Adrenal gland (tissue), 12 donors: ENCODE data around the gene PTPRN2. TPM values are rescaled to one million over a fixed set of nuclear protein-coding genes. Genes with fewer than 3 reads are reported as not detected.

ENCODE experiments used
- DNase-seq, 7 donors: peaks; one replicate each; pipeline ENCODE4 v3.0.0-alpha.2; 2019 to 2020
- H3K27ac ChIP-seq, 5 donors: fragments of 200-600 bp; sonication (generic) in 4 of 5; 1 replicate in 3 of 5; 2 replicates in 2 of 5; pipeline versions ENCODE4 v1.5.1 to v1.8.0; 2016 to 2020; ENCODE audit warnings: mild to moderate bottlenecking in 1 of 5
- H3K27me3 ChIP-seq: fragments of 200-600 bp; 2 replicates; pipeline ENCODE4 v1.8.0; 2021
- H3K36me3 ChIP-seq, 2 donors: fragments of 200-600 bp; replicated peaks in 1 of 2; 1 replicate in 1 of 2; 2 replicates in 1 of 2; pipeline versions ENCODE4 v1.5.1 to v1.8.0; 2018 to 2022
- H3K4me1 ChIP-seq, 2 donors: fragments of 200-600 bp; replicated peaks in 1 of 2; 1 replicate in 1 of 2; 2 replicates in 1 of 2; pipeline versions ENCODE4 v1.5.1 to v1.8.0; 2018 to 2021
- H3K4me3 ChIP-seq, 4 donors: fragments of 200-600 bp; sonication (generic) in 3 of 4; one replicate each; pipeline ENCODE4 v1.5.1; 2016 to 2018
- H3K9me3 ChIP-seq, 3 donors: fragments of 200-600 bp; sonication (generic) in 1 of 3; replicated peaks in 1 of 3; 1 replicate in 2 of 3; 2 replicates in 1 of 3; pipeline versions ENCODE4 v1.5.1 to v1.8.0; 2016 to 2021
- POLR2A ChIP-seq, 2 donors: fragments of 450-650 bp; IDR thresholded peaks; one replicate each; pipeline ENCODE4 v1.6.1; 2017; ENCODE audit warnings: antibody characterized with exemption in 2 of 2, mild to moderate bottlenecking in 2 of 2, moderate library complexity in 1 of 2
- WGBS, 4 donors: extraction: QIAGEN DNeasy Blood & Tissue Kit in 2 of 4; methylation state at CpG; one replicate each; pipeline versions ENCODE4 v1.1.5 to v1.1.7; 2013 to 2017; 5-methylcytosine and 5-hydroxymethylcytosine counted together
- intact Hi-C, 2 donors: fragments of 100-400 bp; cut with DNase I; formaldehyde crosslinking; loops; one replicate each; pipeline versions ENCODE4 v1.14.1 to v1.15.0; 2022 to 2023
- polyA plus RNA-seq, 3 donors: library from polyadenylated mRNA; stranded (reverse); fragments of 200-250 nt in 2 of 3; fragments of 350-450 nt in 1 of 3; fragmentation: Illumina TruSeq in 1 of 3; extraction: RNeasy Lipid Tissue Mini Kit (QIAGEN cat#74804) in 1 of 3; gene quantifications; one replicate each; pipeline ENCODE4 v1.2.3, GENCODE V29; 2013 to 2014
- total RNA-seq, 9 donors: library from RNA; depleted of rRNA in 4 of 9; stranded (reverse); fragments of >200 nt in 4 of 9; fragments of 120-200 nt in 1 of 9; fragmentation: NEBNext Ultra II Directional in 1 of 9; extraction: Animal tissue kit (Norgen Biotek cat#: 25700) in 1 of 9; gene quantifications; one replicate each; pipeline versions ENCODE4 v1.1.0 to v1.2.4, GENCODE V29; 2013 to 2023
- TF ChIP-seq, protein P1 (sequence below), 6 experiments: fragments of 450-650 bp in 4 of 6; fragments of 200-600 bp in 2 of 6; sonication (generic) in 1 of 6; IDR thresholded peaks; 1 replicate in 5 of 6; 2 replicates in 1 of 6; pipeline versions ENCODE4 v1.5.1 to v1.8.0; 2016 to 2021; ENCODE audit warnings: antibody characterized with exemption in 6 of 6, mild to moderate bottlenecking in 2 of 6, moderate library complexity in 1 of 6
- donor health status: healthy with polysubstance abuse.
- donor health status: Bipolar disorder and iron deficiency.
- donor health status: DM: yes; HTN: yes; CAD: no.
- donor health status: DM: no; HTN: no; CAD: no.
- donor health status: DM: no; HTN: no; CAD: no.
- donor health status: DM: yes; HTN: yes; CAD: no.

The PTPRN2 gene
- total and polyA plus RNA-seq, 12 donors, result 2.2 to 16.2 (median 3.4) TPM

DNA sequence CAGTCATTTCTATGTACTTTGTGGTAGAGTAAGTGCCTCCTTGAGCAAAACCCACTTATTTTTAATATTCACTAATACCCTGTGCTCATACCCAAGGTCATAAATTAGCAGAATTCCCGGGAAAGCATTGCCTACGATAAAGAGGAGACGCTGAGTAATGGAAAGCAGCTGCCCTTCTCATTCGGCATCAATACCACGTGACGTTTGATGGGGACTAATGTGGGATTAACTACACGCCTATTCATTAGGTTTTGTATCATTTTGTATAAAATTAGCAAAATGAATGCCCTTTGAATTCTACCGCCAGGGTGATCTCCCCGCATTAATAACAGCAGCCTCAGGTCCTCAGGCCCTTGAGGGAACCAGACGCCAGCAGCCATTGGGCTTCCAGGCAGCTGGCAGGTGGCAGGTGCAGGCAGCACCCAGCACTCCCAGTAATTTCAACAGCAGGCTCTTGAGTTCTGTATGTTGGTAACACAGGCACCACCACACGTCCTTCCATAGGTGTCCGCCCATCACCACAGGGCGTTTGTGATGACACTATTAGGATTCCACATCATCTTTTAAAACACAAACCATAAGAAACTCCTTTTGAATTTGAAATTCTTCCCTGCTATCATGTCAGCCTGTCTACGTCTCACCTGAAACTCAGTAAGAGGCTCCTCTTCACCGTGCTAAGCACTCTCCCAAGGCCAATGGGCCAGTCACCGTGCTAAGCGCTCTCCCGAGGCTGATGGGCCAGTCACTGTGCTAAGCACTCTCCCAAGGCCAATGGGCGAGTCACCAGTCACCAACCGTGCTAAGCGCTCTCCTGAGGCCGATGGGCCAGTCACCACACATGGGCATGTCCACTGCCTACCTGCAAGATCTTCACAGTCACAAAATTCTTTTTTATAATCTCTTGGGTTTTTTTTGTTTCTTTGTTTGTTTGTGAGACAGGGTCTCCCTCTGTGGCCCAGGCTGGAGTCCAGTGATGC, 509.4 kb downstream of the PTPRN2 start:
- no peak for DNase-seq
- Histone ChIP-seq H3K9me3 (no peaks in the 10 kb centered on the region), H3K4me1 (no peaks in the 10 kb centered on the region), H3K27me3 (no peaks in the 10 kb centered on the region), H3K27ac (no peak overlapping the region), H3K36me3 (no peaks in the 10 kb centered on the region), H3K4me3 (no peak overlapping the region)
- 66 to 81% (median 71%) methylated on average over 22 of the region's 22 CpGs for WGBS, 4 donors
- intact Hi-C loops, result no loop called here
- TF ChIP-seq, protein P1, sequence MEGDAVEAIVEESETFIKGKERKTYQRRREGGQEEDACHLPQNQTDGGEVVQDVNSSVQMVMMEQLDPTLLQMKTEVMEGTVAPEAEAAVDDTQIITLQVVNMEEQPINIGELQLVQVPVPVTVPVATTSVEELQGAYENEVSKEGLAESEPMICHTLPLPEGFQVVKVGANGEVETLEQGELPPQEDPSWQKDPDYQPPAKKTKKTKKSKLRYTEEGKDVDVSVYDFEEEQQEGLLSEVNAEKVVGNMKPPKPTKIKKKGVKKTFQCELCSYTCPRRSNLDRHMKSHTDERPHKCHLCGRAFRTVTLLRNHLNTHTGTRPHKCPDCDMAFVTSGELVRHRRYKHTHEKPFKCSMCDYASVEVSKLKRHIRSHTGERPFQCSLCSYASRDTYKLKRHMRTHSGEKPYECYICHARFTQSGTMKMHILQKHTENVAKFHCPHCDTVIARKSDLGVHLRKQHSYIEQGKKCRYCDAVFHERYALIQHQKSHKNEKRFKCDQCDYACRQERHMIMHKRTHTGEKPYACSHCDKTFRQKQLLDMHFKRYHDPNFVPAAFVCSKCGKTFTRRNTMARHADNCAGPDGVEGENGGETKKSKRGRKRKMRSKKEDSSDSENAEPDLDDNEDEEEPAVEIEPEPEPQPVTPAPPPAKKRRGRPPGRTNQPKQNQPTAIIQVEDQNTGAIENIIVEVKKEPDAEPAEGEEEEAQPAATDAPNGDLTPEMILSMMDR (IDR thresholded peaks at IDR 0.05), result no peak
- TF ChIP-seq POLR2A (IDR thresholded peaks at IDR 0.05), result no peak

DNA sequence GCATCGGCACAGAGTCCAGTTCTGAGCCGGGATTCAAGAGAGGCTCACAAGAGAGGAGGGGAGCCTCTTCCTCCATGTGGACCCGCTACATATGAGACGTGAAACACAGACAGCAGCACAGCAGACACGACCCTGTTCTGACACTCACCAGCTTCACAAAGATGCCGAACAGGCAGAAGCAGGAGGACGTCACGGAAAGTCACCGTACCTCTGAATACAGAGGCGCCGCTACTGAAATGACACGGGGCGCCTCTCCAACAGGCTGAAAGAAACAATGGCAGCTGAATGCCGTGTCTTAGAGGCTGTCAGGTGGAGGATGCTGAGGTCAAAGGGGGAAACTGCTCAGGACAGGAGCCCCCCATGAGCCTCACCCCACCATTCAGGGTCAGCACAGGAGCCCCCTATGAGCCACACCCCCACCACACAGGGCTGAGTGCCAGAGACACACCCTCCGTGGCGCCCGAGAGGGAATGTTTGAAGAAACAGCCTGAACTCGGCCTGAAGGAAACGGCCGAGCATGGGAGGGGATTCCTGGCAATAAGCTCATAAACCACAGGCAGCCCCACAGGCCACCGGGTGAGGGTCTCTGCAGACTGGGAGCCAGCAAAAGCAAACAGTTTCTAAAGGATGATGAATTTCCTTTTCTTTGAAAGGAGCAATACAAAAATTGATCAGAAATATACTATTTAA, 510.3 kb downstream of the PTPRN2 start:
- no peak overlapping the region for H3K4me3 ChIP-seq
- no peak for DNase-seq
- H3K9me3 ChIP-seq, result no peaks in the 10 kb centered on the region
- H3K27ac ChIP-seq, result no peak overlapping the region
- H3K27me3 ChIP-seq, result no peaks in the 10 kb centered on the region
- intact Hi-C loops, result no loop called here
- H3K4me1 ChIP-seq, result no peaks in the 10 kb centered on the region
- TF ChIP-seq POLR2A (IDR thresholded peaks at IDR 0.05), result no peak
- TF ChIP-seq, protein P1 (IDR thresholded peaks at IDR 0.05), result no peak
- 55 to 70% (median 68%) methylated on average over 15 to 21 of the region's 21 CpGs for WGBS, 4 donors
- H3K36me3 ChIP-seq, result no peaks in the 10 kb centered on the region

DNA sequence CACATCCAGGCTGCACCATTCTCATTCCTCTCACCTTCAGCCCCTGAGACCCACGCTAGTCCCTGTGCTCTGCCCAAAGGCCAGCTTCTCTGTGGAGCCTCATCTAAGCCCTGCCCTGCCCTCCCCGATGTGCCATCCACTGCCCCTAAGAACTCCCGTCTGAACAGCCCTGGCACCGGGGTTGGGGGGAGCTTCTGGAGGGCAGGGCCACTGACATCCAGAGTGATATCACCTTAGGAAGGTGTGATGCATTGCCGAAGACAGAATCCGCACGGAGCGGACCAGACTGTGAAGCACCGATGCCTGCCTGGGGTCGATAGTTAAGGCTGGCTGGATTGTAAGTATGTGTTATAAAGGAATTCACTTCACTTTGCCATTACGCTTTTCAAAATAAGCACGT, 511.0 kb downstream of the PTPRN2 start:
- no peaks in the 10 kb centered on the region for H3K27me3 ChIP-seq
- H3K4me1 ChIP-seq, result no peaks in the 10 kb centered on the region
- H3K27ac ChIP-seq, result no peak overlapping the region
- no peak overlapping the region for H3K4me3 ChIP-seq
- no peak for DNase-seq
- intact Hi-C loops, result no loop called here
- WGBS, 4 donors, result 85 to 89% (median 88%) methylated on average over 9 to 12 of the region's 12 CpGs
- no peak for TF ChIP-seq POLR2A (IDR thresholded peaks at IDR 0.05)
- TF ChIP-seq, protein P1 (IDR thresholded peaks at IDR 0.05), result no peak
- H3K36me3 ChIP-seq, result no peaks in the 10 kb centered on the region
- H3K9me3 ChIP-seq, result no peaks in the 10 kb centered on the region

DNA sequence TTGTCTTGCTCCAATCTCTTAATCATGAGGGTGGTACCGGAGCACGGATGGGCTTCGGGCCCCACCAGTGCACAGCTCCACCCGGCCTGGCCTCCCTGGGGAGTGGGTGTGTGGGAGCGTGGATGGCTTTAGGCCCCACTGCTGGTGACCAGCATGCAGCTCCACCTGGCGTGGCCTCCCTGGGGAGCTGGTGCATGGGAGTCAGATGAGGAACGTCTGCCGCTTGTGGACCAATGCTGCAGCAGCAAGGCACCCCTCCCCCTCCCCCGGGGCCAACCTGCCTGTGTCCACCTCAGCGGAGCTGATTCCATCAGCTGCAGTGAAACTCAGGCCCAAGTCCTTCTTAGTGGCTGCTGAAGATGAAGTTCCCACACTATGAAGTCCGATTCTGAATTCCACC, 511.4 kb downstream of the PTPRN2 start:
- DNase-seq, result no peak
- H3K36me3 ChIP-seq, result no peaks in the 10 kb centered on the region
- intact Hi-C loops, result no loop called here

More for the DNA sequence above, 511.4 kb downstream of the PTPRN2 start:
- TF ChIP-seq, protein P1 (IDR thresholded peaks at IDR 0.05), result no peak
- TF ChIP-seq POLR2A (IDR thresholded peaks at IDR 0.05), result no peak
- Histone ChIP-seq H3K4me1 (no peaks in the 10 kb centered on the region), H3K9me3 (no peaks in the 10 kb centered on the region), H3K27ac (no peak overlapping the region), H3K27me3 (no peaks in the 10 kb centered on the region), H3K4me3 (no peak overlapping the region)
- 86 to 93% (median 89%) methylated on average over 6 to 11 of the region's 11 CpGs for WGBS, 4 donors
